Fibroblast of pulmonary artery (primary cell): ENCODE data around the gene C1orf116.

ENCODE experiments used
- DNase-seq: peaks from one replicate; pipeline ENCODE4 v3.0.0-alpha.2; 2010; ENCODE audit warnings: low read depth
- H3K4me3 ChIP-seq: replicated peaks from 2 replicates; pipeline ENCODE4 v1.5.1; 2011; ENCODE audit warnings: low read depth, mild to moderate bottlenecking, control low read depth, low read length, moderate library complexity
- CTCF ChIP-seq: IDR thresholded peaks from 2 replicates; pipeline ENCODE4 v1.5.1; 2011; ENCODE audit warnings: mild to moderate bottlenecking, control low read depth, low read length, inconsistent platforms; ENCODE audit errors: missing control alignments

C1orf116 gene

GRCh38 chr1:207054491-207054890, 21.9 kb upstream of the C1orf116 start:
- no peak for DNase-seq
- TF ChIP-seq CTCF: no peak
- no peak overlapping the region for H3K4me3 ChIP-seq

- peak; percentile 96 for DNase-seq
- TF ChIP-seq CTCF: no peak
- H3K4me3 ChIP-seq: peak within 1 kb of the TSS; percentile 74
Observed at GRCh38 chr1:207052911-207053769, 20.6 kb upstream of the C1orf116 start, which contains the start of gene PFKFB2. Gene PFKFB2, plus strand, starts transcription at chr1:207053275. Its CDS starts 1,443 bp downstream, at chr1:207054718.

GRCh38 chr1:207051191-207051943, 18.8 kb upstream of the C1orf116 start, which contains the start of gene YOD1:
Gene YOD1, minus strand, starts transcription at chr1:207051208. Its CDS starts 178 bp downstream, at chr1:207051030.
- no peak for TF ChIP-seq CTCF
- DNase-seq: no peak
- H3K4me3 ChIP-seq: peak within 1 kb of the TSS; percentile 100

- peak; percentile 95 for DNase-seq
- no peak for TF ChIP-seq CTCF
- H3K4me3 ChIP-seq: peak overlapping the region; percentile 100
Observed at GRCh38 chr1:207050480-207051190, 18.1 kb upstream of the C1orf116 start.

GRCh38 chr1:207049974-207050391, 17.4 kb upstream of the C1orf116 start:
- TF ChIP-seq CTCF: peak; percentile 87
- H3K4me3 ChIP-seq: peak overlapping the region; percentile 100
- peak; percentile 58 for DNase-seq

- DNase-seq: no peak
- no peak for TF ChIP-seq CTCF
- peak overlapping the region; percentile 100 for H3K4me3 ChIP-seq
Observed at GRCh38 chr1:207049514-207049913, 17.0 kb upstream of the C1orf116 start.
